Effector memory CD4-positive, alpha-beta T cell (primary cell): Measurements from ENCODE around the gene ZSWIM5.
A peak's percentile ranks its signal among the peaks of the same experiment; 100 is the strongest.
"Not testable (repeated sequence)": the region's sequence is repeated elsewhere in the genome, so short reads cannot be mapped to it uniquely, and the experiment has no call there.

Experiments
- DNase-seq, 3 donors: peaks; one replicate each; pipeline ENCODE4 v3.0.0-alpha.2; 2020
- H3K27ac ChIP-seq: 2 replicates; pipeline ENCODE4 v1.7.0; 2013; ENCODE audit warnings: mild to moderate bottlenecking, low read length, moderate library complexity; ENCODE audit not compliant: insufficient read depth, poor library complexity, severe bottlenecking
- H3K27me3 ChIP-seq: replicated peaks from 2 replicates; pipeline ENCODE4 v1.7.0; 2013; ENCODE audit warnings: mild to moderate bottlenecking, low read length; ENCODE audit not compliant: insufficient read depth, control insufficient read depth, poor library complexity, severe bottlenecking
- H3K36me3 ChIP-seq: 2 replicates; pipeline ENCODE4 v1.7.0; 2013; ENCODE audit warnings: mild to moderate bottlenecking, low read length, moderate library complexity; ENCODE audit not compliant: control insufficient read depth, insufficient read depth
- H3K4me1 ChIP-seq: 2 replicates; pipeline ENCODE4 v1.7.0; 2013; ENCODE audit warnings: low read length, mild to moderate bottlenecking; ENCODE audit not compliant: control insufficient read depth, insufficient read depth, poor library complexity, severe bottlenecking
- H3K4me3 ChIP-seq: 2 replicates; pipeline ENCODE4 v1.7.0; 2013; ENCODE audit warnings: low read length, low read depth, mild to moderate bottlenecking; ENCODE audit not compliant: insufficient read depth, poor library complexity, severe bottlenecking
- H3K9me3 ChIP-seq: 2 replicates; pipeline ENCODE4 v1.7.0; 2013; ENCODE audit warnings: mild to moderate bottlenecking, low read length, moderate library complexity; ENCODE audit not compliant: control insufficient read depth

ZSWIM5 gene

DNA sequence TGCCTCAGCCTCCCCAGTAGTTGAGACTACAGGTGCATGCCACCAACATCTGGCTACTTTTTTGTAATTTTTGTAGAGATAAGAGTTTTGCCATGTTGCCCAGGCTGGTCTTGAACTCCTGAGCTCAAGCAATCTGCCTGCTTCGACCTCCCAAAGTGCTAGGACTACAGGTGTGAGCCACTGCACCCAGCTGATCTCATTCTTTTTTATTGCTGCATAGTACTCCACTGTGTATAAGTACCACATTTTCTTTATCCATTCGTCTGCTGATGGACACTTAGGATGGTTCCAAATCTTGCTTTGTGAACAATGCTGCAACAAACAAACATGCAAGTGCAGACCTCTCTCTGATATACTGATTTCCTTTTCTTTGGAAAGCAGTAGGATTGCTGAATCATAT, 134.8 kb downstream of the ZSWIM5 start:
- Histone ChIP-seq H3K4me1 (no peaks in the 10 kb centered on the region), H3K4me3 (no peak overlapping the region), H3K36me3 (no peaks in the 10 kb centered on the region), H3K27me3 (no peaks in the 10 kb centered on the region), H3K9me3 (no peaks in the 10 kb centered on the region), H3K27ac (no peak overlapping the region)
- DNase-seq, result no peak

DNA sequence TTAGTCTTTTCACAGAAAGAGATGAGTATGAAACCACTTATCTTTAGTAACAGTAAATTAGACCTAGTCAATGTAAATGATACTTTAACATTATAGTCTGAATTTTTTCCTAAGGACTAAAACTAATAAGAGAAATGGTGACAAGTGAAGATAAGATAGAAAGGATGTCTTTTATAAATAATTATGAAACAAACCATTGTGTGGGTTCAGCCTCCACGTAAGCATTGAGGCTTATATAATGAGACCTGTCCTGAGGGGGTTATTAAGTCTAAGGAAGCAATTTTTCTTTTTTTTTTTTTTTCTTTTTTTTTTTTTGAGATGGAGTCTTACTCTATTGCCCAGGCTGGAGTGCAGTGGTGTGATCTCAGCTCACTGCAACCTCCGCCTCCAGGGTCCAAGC, 138.6 kb downstream of the ZSWIM5 start:
- no peak overlapping the region for H3K27ac ChIP-seq
- no peaks in the 10 kb centered on the region for H3K4me1 ChIP-seq
- no peaks in the 10 kb centered on the region for H3K36me3 ChIP-seq
- H3K9me3 ChIP-seq, result no peaks in the 10 kb centered on the region
- DNase-seq, result no peak
- H3K27me3 ChIP-seq, result no peaks in the 10 kb centered on the region
- no peak overlapping the region for H3K4me3 ChIP-seq

DNA sequence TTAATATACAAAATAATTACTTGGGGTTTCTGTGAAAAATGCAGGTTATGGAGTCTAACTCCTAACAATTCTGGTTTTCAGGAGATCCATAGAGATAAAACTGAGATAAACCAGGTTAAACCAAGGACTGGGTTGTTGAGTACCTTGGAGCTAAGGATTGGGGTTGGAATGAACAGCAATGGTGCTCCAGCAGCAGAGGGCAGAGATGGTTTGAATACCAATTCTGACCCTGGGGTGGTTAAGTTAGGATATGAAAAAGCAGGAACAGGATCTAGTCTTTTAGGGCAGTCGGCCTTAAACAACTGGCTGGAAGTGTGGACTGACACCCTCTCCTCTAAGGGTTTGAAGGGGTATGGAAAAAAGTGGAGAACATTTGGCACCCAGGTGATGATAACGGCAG, 141.3 kb downstream of the ZSWIM5 start:
- no peak overlapping the region for H3K27ac ChIP-seq
- no peaks in the 10 kb centered on the region for H3K27me3 ChIP-seq
- DNase-seq, result no peak
- H3K9me3 ChIP-seq, result no peaks in the 10 kb centered on the region
- H3K4me1 ChIP-seq, result no peaks in the 10 kb centered on the region
- no peaks in the 10 kb centered on the region for H3K36me3 ChIP-seq
- H3K4me3 ChIP-seq, result no peak overlapping the region

DNA sequence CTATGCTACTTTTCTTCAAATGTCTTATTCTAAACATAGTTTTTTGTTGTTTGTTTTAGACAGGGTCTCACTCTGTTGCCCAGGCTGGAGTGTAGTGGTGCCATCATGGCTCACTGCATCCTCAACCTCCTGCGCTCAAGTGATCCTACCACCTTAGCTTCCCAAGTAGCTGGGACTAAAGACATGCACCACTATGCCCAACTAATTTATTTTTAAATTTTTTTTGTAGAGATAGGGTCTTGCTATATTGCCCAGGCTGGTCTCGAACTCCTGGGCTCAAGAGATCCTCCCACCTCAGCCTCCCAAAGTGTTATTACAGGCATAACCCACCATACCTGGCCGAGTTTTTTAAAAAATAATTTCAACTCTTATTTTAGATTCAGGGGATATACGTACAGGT, 143.9 kb downstream of the ZSWIM5 start:
- not testable (repeated sequence) for H3K36me3 ChIP-seq, H3K4me1 ChIP-seq, H3K4me3 ChIP-seq, H3K27ac ChIP-seq, DNase-seq, H3K9me3 ChIP-seq, H3K27me3 ChIP-seq

DNA sequence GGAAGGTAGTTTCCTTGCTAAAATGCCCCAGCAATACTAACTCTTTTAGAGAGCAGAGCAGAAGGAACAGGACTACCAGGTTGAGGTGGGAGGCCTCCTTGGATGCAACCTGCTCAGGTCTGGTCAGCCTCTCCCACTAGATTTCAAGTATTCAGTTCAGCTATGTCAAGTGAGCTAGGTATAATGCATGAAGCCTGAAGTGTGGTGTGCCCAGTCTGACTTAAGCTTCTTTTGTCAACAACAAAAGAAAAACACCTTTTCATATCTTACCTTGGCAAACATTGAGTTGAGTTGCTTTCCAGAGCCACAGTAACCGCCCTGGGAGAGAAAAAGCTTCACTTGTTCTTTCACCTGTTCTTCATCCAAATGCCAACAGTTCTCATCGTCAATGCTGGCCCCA, 146.6 kb downstream of the ZSWIM5 start:
- no peaks in the 10 kb centered on the region for H3K4me1 ChIP-seq
- H3K9me3 ChIP-seq, result no peaks in the 10 kb centered on the region
- no peak overlapping the region for H3K27ac ChIP-seq
- DNase-seq, result no peak
- no peaks in the 10 kb centered on the region for H3K27me3 ChIP-seq
- H3K4me3 ChIP-seq, result no peak overlapping the region
- no peaks in the 10 kb centered on the region for H3K36me3 ChIP-seq

DNA sequence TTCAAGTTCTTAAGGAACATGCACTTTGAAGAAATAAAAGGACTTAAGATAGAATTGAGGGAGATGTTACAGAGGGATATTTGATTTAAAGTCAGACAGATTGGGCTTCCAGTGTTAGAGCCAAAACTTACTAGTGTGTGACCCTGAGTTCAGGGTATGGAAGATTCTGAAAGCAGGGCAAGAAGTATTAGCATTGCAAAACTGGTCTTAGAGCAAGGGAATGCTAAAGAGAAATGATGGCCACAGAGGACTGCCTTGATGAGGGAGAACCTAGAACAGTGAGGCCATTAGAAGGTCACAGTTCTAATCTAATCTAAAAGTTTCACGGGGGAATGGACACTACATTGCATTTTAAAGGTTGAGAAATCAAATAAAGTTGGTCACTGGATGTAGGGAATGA, 148.9 kb downstream of the ZSWIM5 start:
- DNase-seq, result no peak
- Histone ChIP-seq H3K27ac (no peak overlapping the region), H3K4me3 (no peak overlapping the region), H3K9me3 (no peaks in the 10 kb centered on the region), H3K27me3 (no peaks in the 10 kb centered on the region), H3K4me1 (no peaks in the 10 kb centered on the region), H3K36me3 (no peaks in the 10 kb centered on the region)

DNA sequence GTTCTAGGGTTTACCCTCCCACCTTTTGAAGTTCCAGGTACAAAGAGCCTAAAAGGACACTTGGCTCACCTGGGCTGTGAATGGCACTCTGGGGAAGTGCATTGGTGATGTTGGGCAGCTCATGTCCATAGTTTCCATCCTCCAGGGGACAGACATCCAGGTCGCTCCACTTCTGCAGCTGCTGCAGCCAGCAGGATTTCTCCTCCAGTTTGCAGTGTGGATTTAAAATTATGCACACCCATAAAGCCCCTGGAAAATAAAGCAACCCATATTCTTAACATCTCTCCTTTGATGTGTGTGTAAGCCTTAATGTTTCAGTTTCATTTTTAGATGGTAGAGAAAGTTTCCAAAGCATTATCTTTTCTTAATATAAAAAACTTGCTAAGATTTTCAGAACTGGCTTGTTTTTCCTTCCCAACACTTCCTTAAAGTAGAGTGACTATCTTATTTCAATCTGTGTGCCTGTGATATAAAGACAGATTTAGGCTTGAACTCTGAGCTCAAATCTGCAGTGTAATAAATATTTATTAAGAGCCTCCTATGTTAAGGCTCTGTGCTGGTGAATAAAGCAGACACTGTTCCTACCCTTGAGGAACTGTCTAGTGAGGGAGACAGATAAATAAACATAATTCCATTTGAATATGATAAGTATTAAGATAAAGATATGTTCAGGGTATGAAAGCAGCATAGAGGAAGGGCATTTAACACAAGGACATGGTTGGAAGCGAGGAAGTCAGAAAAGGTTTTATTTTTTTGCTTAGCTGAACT, 155.2 kb downstream of the ZSWIM5 start:
- Histone ChIP-seq H3K9me3 (no peaks in the 10 kb centered on the region), H3K4me1 (no peaks in the 10 kb centered on the region), H3K27ac (peak overlapping the region; percentile 34), H3K27me3 (no peaks in the 10 kb centered on the region), H3K36me3 (no peaks in the 10 kb centered on the region), H3K4me3 (peak overlapping the region; percentile 47)
- DNase-seq, result no peak

DNA sequence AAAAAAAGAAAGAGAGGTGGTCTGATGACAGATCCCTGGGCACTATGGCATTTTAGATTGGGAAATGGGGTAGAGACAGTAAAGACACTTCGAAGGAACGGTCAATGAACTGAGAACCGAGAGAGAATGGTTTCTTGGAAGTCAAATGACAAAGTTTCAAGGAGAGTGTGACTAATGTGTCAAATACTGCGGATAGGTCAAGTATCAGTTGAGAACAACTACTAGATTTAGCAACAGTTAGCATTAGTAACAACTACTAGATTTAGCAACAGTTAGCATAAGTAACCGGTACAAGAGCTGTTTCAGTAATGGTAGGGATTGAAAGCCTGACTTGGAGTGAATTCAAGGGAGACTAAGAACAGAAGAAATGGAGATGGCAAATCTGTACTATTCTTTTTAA, 159.4 kb downstream of the ZSWIM5 start:
- H3K9me3 ChIP-seq, result no peaks in the 10 kb centered on the region
- H3K36me3 ChIP-seq, result no peaks in the 10 kb centered on the region
- H3K27me3 ChIP-seq, result no peaks in the 10 kb centered on the region
- H3K4me1 ChIP-seq, result no peaks in the 10 kb centered on the region
- H3K4me3 ChIP-seq, result no peak overlapping the region
- DNase-seq, result no peak
- H3K27ac ChIP-seq, result no peak overlapping the region

DNA sequence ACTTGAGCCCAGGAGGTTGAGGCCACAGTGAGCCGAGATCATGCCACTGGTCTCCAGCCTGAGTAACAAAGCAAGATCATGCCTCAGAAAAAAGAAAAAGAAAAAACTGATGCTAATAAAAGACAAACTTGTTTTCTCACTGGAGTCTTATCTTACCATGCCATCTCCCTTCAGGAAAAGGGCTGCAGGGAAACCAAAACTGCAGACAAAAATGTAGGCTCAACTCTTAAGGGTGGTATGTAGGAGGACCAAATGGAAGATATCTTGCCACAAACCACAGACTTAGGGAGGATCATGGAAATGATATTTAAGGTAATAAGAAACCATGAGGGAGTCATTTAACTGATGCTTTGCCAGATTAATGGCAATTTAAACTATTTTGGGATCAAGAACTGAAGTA, 161.5 kb downstream of the ZSWIM5 start:
- no peak for DNase-seq
- H3K9me3 ChIP-seq, result no peaks in the 10 kb centered on the region
- no peak overlapping the region for H3K4me3 ChIP-seq
- H3K4me1 ChIP-seq, result no peaks in the 10 kb centered on the region
- H3K27me3 ChIP-seq, result no peaks in the 10 kb centered on the region
- H3K36me3 ChIP-seq, result no peaks in the 10 kb centered on the region
- H3K27ac ChIP-seq, result no peak overlapping the region

DNA sequence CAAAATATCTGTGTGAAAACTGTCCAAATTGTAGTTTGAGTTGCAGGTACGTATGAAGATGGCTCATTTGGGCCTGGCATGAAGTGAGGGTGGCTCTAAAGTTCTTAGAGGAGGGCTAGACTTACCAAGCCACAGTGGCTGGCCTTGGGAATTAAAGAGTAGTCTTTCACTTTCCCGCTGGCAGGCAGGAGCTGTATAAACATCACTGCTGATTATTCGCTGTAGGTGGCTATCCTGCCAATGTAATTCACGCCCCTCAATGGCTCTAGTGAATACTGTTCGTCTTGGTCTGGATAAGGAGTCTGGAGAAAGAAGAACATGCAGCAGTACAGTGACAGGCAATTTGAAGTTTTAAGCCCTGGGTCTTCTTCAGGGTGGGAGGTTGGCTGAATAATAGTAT, 163.3 kb downstream of the ZSWIM5 start:
- Histone ChIP-seq H3K9me3 (no peaks in the 10 kb centered on the region), H3K27ac (no peak overlapping the region), H3K36me3 (no peaks in the 10 kb centered on the region), H3K4me3 (no peak overlapping the region), H3K4me1 (no peaks in the 10 kb centered on the region), H3K27me3 (no peaks in the 10 kb centered on the region)
- DNase-seq, result no peak
